GM12801 (cell line): ENCODE measurements around the gene AJAP1.

Experiments used
- CTCF ChIP-seq: IDR thresholded peaks from one replicate; pipeline ENCODE4 v1.5.1; 2011; ENCODE audit warnings: control low read depth; ENCODE audit not compliant: insufficient read length; ENCODE audit errors: extremely low read depth

AJAP1 gene

GRCh38 chr1:4677608-4678007 is 23.2 kb downstream of the AJAP1 start:
- no peak for TF ChIP-seq CTCF

GRCh38 chr1:4678066-4678717 is 23.8 kb downstream of the AJAP1 start:
- no peak for TF ChIP-seq CTCF

GRCh38 chr1:4681026-4681425 is 26.6 kb downstream of the AJAP1 start:
- no peak for TF ChIP-seq CTCF

GRCh38 chr1:4682607-4683220 is 28.3 kb downstream of the AJAP1 start:
- no peak for TF ChIP-seq CTCF

- TF ChIP-seq CTCF = no peak
Measured at GRCh38 chr1:4684136-4684535, 29.7 kb downstream of the AJAP1 start.

GRCh38 chr1:4684864-4685522 is 30.6 kb downstream of the AJAP1 start:
- no peak for TF ChIP-seq CTCF

GRCh38 chr1:4685523-4685865 is 31.1 kb downstream of the AJAP1 start:
- TF ChIP-seq CTCF = no peak
